ENCODE results near the gene GPRC5C.

GPRC5C gene

GRCh38 chr17:74490716-74491115, 58.8 kb downstream of the GPRC5C start:
- peaks cover 3% of the 10 kb centered on the region for H3K4me1 ChIP-seq
- no peaks in the 10 kb centered on the region for H3K9me3 ChIP-seq (ENCODE audit: control insufficient read depth, low read length)
- no peak overlapping the region for H3K4me2 ChIP-seq (ENCODE audit: low read length)
- no peaks in the 10 kb centered on the region for H3K36me3 ChIP-seq (ENCODE audit: control insufficient read depth, insufficient read depth, low read length)
- H3K4me3 ChIP-seq (ENCODE audit: low read depth, low read length): no peak overlapping the region
- no peaks in the 10 kb centered on the region for H3K79me2 ChIP-seq
- H3K27ac ChIP-seq: no peak overlapping the region
- no peak overlapping the region for H3K9ac ChIP-seq
- H3K27me3 ChIP-seq (ENCODE audit: control insufficient read depth, insufficient read depth, low read length): no peaks in the 10 kb centered on the region
- no peak overlapping the region for H2AFZ ChIP-seq
- TF ChIP-seq CTCF (IDR thresholded peaks at IDR 0.05): no peak

- H3K9me3 ChIP-seq (ENCODE audit: control insufficient read depth, low read length): no peaks in the 10 kb centered on the region
- no peaks in the 10 kb centered on the region for H3K27me3 ChIP-seq (ENCODE audit: control insufficient read depth, insufficient read depth, low read length)
- H3K36me3 ChIP-seq (ENCODE audit: control insufficient read depth, insufficient read depth, low read length): no peaks in the 10 kb centered on the region
- no peak overlapping the region for H2AFZ ChIP-seq
- no peak overlapping the region for H3K4me2 ChIP-seq (ENCODE audit: low read length)
- no peak overlapping the region for H3K27ac ChIP-seq
- TF ChIP-seq CTCF (IDR thresholded peaks at IDR 0.05): no peak
- no peak overlapping the region for H3K9ac ChIP-seq
- no peak overlapping the region for H3K4me3 ChIP-seq (ENCODE audit: low read depth, low read length)
- H3K4me1 ChIP-seq: peaks cover 3% of the 10 kb centered on the region
- no peaks in the 10 kb centered on the region for H3K79me2 ChIP-seq
These were observed 59.7 kb downstream of the GPRC5C start for GRCh38 chr17:74491626-74492025.

GRCh38 chr17:74493331-74493833, 61.5 kb downstream of the GPRC5C start:
- H3K4me2 ChIP-seq (ENCODE audit: low read length): no peak overlapping the region
- no peak overlapping the region for H3K27ac ChIP-seq
- no peak overlapping the region for H3K9ac ChIP-seq
- H3K9me3 ChIP-seq (ENCODE audit: control insufficient read depth, low read length): no peaks in the 10 kb centered on the region
- TF ChIP-seq CTCF (IDR thresholded peaks at IDR 0.05): peak; percentile 92
- H3K4me3 ChIP-seq (ENCODE audit: low read depth, low read length): no peak overlapping the region
- H2AFZ ChIP-seq: peak overlapping the region; percentile 30
- H3K36me3 ChIP-seq (ENCODE audit: control insufficient read depth, insufficient read depth, low read length): no peaks in the 10 kb centered on the region
- no peaks in the 10 kb centered on the region for H3K79me2 ChIP-seq
- H3K4me1 ChIP-seq: peaks cover 3% of the 10 kb centered on the region
- H3K27me3 ChIP-seq (ENCODE audit: control insufficient read depth, insufficient read depth, low read length): no peaks in the 10 kb centered on the region

Measured in parathyroid adenoma (tissue), 2 donors.